Smooth muscle cell (in vitro differentiated cells): ENCODE data around the gene LRBA. TPM values are rescaled to one million over a fixed set of nuclear protein-coding genes. Genes with fewer than 3 reads are reported as not detected.
A peak's percentile ranks its signal among the peaks of the same experiment; 100 is the strongest.

Source experiments
- DNase-seq: peaks from one replicate; lab custom pipeline; 2025; ENCODE audit not compliant: unreplicated experiment; lab: John Stamatoyannopoulos, UW
- H2AFZ ChIP-seq: fragments of 200-600 bp; sonication (generic); 2 replicates; pipeline ENCODE4 v1.6.0; 2016; ENCODE audit warnings: antibody characterized with exemption, low read depth, mild to moderate bottlenecking
- H3F3A ChIP-seq: fragments of 200-600 bp; sonication (generic); 2 replicates; pipeline ENCODE4 v1.6.0; 2017; ENCODE audit warnings: antibody characterized with exemption, low read depth
- H3K27ac ChIP-seq: fragments of 200-600 bp; sonication (generic); 2 replicates; pipeline ENCODE4 v1.5.1; 2016; ENCODE audit warnings: low read depth, mild to moderate bottlenecking
- H3K27me3 ChIP-seq: fragments of 200-600 bp; sonication (generic); 2 replicates; pipeline ENCODE4 v1.6.1; 2016; ENCODE audit warnings: low read depth, mild to moderate bottlenecking
- H3K36me3 ChIP-seq: fragments of 200-600 bp; sonication (generic); 2 replicates; pipeline ENCODE4 v1.5.1; 2016; ENCODE audit warnings: low read depth
- H3K4me1 ChIP-seq: fragments of 200-600 bp; sonication (generic); 2 replicates; pipeline ENCODE4 v1.5.1; 2016; ENCODE audit warnings: low read depth
- H3K4me2 ChIP-seq: fragments of 200-600 bp; sonication (generic); 2 replicates; pipeline ENCODE4 v1.6.0; 2016; ENCODE audit warnings: mild to moderate bottlenecking
- H3K4me3 ChIP-seq: fragments of 200-600 bp; sonication (generic); 2 replicates; pipeline ENCODE4 v1.5.1; 2016; ENCODE audit warnings: mild to moderate bottlenecking
- H3K79me2 ChIP-seq: fragments of 200-600 bp; sonication (generic); 2 replicates; pipeline ENCODE4 v1.6.0; 2016; ENCODE audit warnings: low read depth, mild to moderate bottlenecking
- H3K9ac ChIP-seq: fragments of 200-600 bp; sonication (generic); 2 replicates; pipeline ENCODE4 v1.6.0; 2016; ENCODE audit warnings: low read depth
- H3K9me3 ChIP-seq: fragments of 200-600 bp; sonication (generic); replicated peaks from 2 replicates; pipeline ENCODE4 v1.5.1; 2016; ENCODE audit warnings: low read depth
- H4K20me1 ChIP-seq: fragments of 200-600 bp; sonication (generic); 2 replicates; pipeline ENCODE4 v1.6.0; 2016; ENCODE audit warnings: low read depth
- CTCF ChIP-seq: fragments of 200-600 bp; sonication (generic); IDR thresholded peaks from 2 replicates; pipeline ENCODE4 v1.5.1; 2017; ENCODE audit warnings: borderline replicate concordance, mild to moderate bottlenecking, antibody characterized with exemption; ENCODE audit not compliant: insufficient read depth, poor library complexity, severe bottlenecking
- WGBS: methylation state at CpG from one replicate; pipeline ENCODE4 v1.1.7; 2016; ENCODE audit warnings: low lambda C conversion rate; 5-methylcytosine and 5-hydroxymethylcytosine counted together
- polyA plus RNA-seq: library from polyadenylated mRNA; unstranded; fragments of >200 nt; fragmentation: Nextera tagmentation; extraction: Ambion mirVana; gene quantifications from 2 replicates; pipeline ENCODE4 v1.2.1, GENCODE V29; 2016
- total RNA-seq: library from RNA; depleted of rRNA; stranded (reverse); fragments of >200 nt; gene quantifications from 2 replicates; pipeline ENCODE4 v1.2.3, GENCODE V29; 2014

The LRBA gene
- total and polyA plus RNA-seq, 2 experiments from 2014 or later, result 1.6 to 26.2 TPM

GRCh38 chr4:150219841-150220240 is 795.2 kb downstream of the LRBA start:
- H3K9me3 ChIP-seq, result no peaks in the 10 kb centered on the region
- H3K27ac ChIP-seq, result no peak overlapping the region
- no peaks in the 10 kb centered on the region for H4K20me1 ChIP-seq
- no peak overlapping the region for H3K9ac ChIP-seq
- peaks cover 12% of the 10 kb centered on the region for H3K4me1 ChIP-seq
- no peaks in the 10 kb centered on the region for H3K27me3 ChIP-seq
- no peak for DNase-seq
- no peak overlapping the region for H3K4me3 ChIP-seq
- no peaks in the 10 kb centered on the region for H3K36me3 ChIP-seq
- H3K79me2 ChIP-seq, result no peaks in the 10 kb centered on the region
- no peak overlapping the region for H2AFZ ChIP-seq
- no peak overlapping the region for H3K4me2 ChIP-seq
- H3F3A ChIP-seq, result no peaks in the 10 kb centered on the region
- 74% methylated on average over 4 of the region's 4 CpGs for WGBS
- no peak for TF ChIP-seq CTCF

GRCh38 chr4:150218447-150218846 is 796.6 kb downstream of the LRBA start:
- H3F3A ChIP-seq, result no peaks in the 10 kb centered on the region
- 91% methylated on average over 2 of the region's 2 CpGs for WGBS
- no peak for DNase-seq
- TF ChIP-seq CTCF, result no peak
- H3K36me3 ChIP-seq, result no peaks in the 10 kb centered on the region
- H3K27me3 ChIP-seq, result no peaks in the 10 kb centered on the region
- no peak overlapping the region for H3K4me3 ChIP-seq
- H3K9me3 ChIP-seq, result no peaks in the 10 kb centered on the region
- no peak overlapping the region for H3K4me2 ChIP-seq
- no peaks in the 10 kb centered on the region for H4K20me1 ChIP-seq
- no peak overlapping the region for H2AFZ ChIP-seq
- H3K27ac ChIP-seq, result no peak overlapping the region
- no peaks in the 10 kb centered on the region for H3K79me2 ChIP-seq
- no peak overlapping the region for H3K9ac ChIP-seq
- H3K4me1 ChIP-seq, result peaks cover 12% of the 10 kb centered on the region

- Histone ChIP-seq H2AFZ (peak overlapping the region; percentile 51), H3K9ac (no peak overlapping the region), H3K4me3 (no peak overlapping the region), H3K9me3 (no peaks in the 10 kb centered on the region), H3K27me3 (no peaks in the 10 kb centered on the region), H3F3A (no peaks in the 10 kb centered on the region), H3K79me2 (no peaks in the 10 kb centered on the region), H3K27ac (peak overlapping the region; percentile 46), H4K20me1 (no peaks in the 10 kb centered on the region), H3K36me3 (no peaks in the 10 kb centered on the region), H3K4me1 (peaks cover 12% of the 10 kb centered on the region), H3K4me2 (no peak overlapping the region)
- no peak for DNase-seq
- WGBS, result 91% methylated on average over 3 of the region's 8 CpGs
- no peak for TF ChIP-seq CTCF
Observed at GRCh38 chr4:150217808-150218207, 797.3 kb downstream of the LRBA start.

GRCh38 chr4:150217192-150217591 is 797.9 kb downstream of the LRBA start:
- H3K36me3 ChIP-seq, result no peaks in the 10 kb centered on the region
- no peaks in the 10 kb centered on the region for H3K27me3 ChIP-seq
- H3K9me3 ChIP-seq, result no peaks in the 10 kb centered on the region
- H3K9ac ChIP-seq, result no peak overlapping the region
- no peak overlapping the region for H3K4me2 ChIP-seq
- H3K27ac ChIP-seq, result peak overlapping the region; percentile 46
- no peaks in the 10 kb centered on the region for H4K20me1 ChIP-seq
- H2AFZ ChIP-seq, result peak overlapping the region; percentile 51
- H3K79me2 ChIP-seq, result no peaks in the 10 kb centered on the region
- H3K4me1 ChIP-seq, result peaks cover 12% of the 10 kb centered on the region
- H3K4me3 ChIP-seq, result no peak overlapping the region
- peak; percentile 27 for TF ChIP-seq CTCF
- whole genome bisulfite sequencing, result 50% methylated on average over 3 of the region's 3 CpGs
- H3F3A ChIP-seq, result no peaks in the 10 kb centered on the region
- DNase-seq, result no peak
